ENCODE data around the gene MAK.

Gene MAK

DNA sequence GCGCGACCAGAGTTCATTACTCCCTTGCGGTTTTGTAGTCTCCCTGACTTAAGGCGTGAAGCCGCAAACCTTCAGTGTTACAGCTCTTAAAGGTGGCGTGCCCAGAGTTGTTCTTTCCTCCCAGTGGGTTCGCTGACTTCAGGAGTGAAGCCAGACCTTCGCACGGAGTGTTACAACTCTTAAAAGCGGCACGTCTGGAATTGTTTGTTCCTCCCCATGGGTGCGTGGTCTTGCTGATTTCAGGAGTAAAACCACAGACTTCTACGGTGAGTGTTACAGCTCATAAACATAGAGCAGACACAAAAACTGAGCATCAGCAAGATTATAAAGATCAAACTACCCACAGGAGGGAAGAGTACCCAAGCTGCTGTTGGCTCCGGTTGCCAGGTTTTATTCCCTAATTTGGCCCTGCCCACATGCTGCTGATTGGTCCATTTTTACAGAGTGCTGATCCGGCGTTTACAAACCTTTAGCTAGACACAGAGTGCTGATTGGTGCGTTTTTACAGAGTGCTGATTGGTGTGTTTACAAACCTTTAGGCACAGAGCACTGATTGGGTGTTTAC, 105.1 kb downstream of the MAK start:
- Histone ChIP-seq H3K23ac (ENCODE audit: low read depth, low read length, poor library complexity) (no peak overlapping the region), H3K4me1 (ENCODE audit: control insufficient read depth in 2 of 2, insufficient read depth in 1 of 2, low read depth in 1 of 2, low read length in 2 of 2) (no peaks in the 10 kb centered on the region), H3K79me1 (ENCODE audit: low read depth, low read length) (peaks cover 2% of the 10 kb centered on the region), H2AFZ (ENCODE audit: low read length) (no peak overlapping the region), H2BK12ac (ENCODE audit: low read length) (no peak overlapping the region), H2BK120ac (ENCODE audit: low read depth, low read length) (no peak overlapping the region), H2AK5ac (ENCODE audit: low read depth, low read length) (no peak overlapping the region), H3K27ac (replicated peaks; ENCODE audit: low read length) (no peak overlapping the region), H4K8ac (ENCODE audit: low read depth, low read length) (no peak overlapping the region), H3K4ac (ENCODE audit: low read length) (no peak overlapping the region), H2BK5ac (ENCODE audit: low read length) (no peak overlapping the region), H3K27me3 (ENCODE audit: control insufficient read depth in 3 of 3, insufficient read depth in 3 of 3, low read depth in 1 of 3, low read length in 3 of 3) (no peaks in the 10 kb centered on the region), H3K4me2 (ENCODE audit: insufficient read depth, low read length, poor library complexity, severe bottlenecking) (no peak overlapping the region), H3K36me3 (replicated peaks in 1 of 2; ENCODE audit: control insufficient read depth in 2 of 2, insufficient read depth in 2 of 2, low read length in 2 of 2) (peaks cover 13 to 56% of the 10 kb centered on the region in 2 donors), H3K4me3 (ENCODE audit: low read length in 2 of 2) (no peak overlapping the region), H4K91ac (ENCODE audit: low read depth, low read length, poor library complexity) (no peak overlapping the region), H3K9me3 (replicated peaks in 1 of 2; ENCODE audit: control insufficient read depth in 2 of 2, insufficient read depth in 1 of 2, low read depth in 1 of 2, low read length in 2 of 2) (no peaks in the 10 kb centered on the region), H3K14ac (ENCODE audit: low read length) (no peak overlapping the region), H3K9ac (ENCODE audit: low read depth, low read length, poor library complexity) (no peak overlapping the region), H3K18ac (ENCODE audit: low read length) (no peak overlapping the region), H2BK15ac (ENCODE audit: low read length) (no peak overlapping the region)
- no CpG with 5 or more reads among the region's 17 CpGs for WGBS, 2 donors (ENCODE audit: extremely low coverage in 2 of 2, insufficient read length in 2 of 2, insufficient replicate concordance in 1 of 2)
- no peak for DNase-seq (ENCODE audit: low spot score)

DNA sequence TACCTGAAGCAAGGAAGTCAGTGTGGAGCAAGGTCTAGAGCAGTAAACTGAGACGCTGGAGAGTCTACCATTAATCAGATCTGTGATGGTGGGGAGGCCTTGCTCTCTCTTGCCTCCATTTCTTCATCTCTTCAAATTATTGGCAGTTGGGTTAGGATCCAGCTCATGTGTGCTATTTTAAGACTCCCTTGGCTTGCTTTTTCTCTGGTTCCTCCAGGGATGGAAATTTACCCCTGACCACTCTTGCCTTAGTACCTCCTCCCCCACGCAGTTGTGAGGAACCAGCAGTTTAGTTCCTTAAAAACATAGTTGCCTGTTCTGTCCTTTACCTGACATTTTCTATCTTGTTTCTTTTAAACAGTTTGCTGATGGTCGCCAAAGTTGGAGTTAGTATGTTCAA, 108.1 kb downstream of the MAK start:
- Histone ChIP-seq H3K23ac (ENCODE audit: low read depth, low read length, poor library complexity) (no peak overlapping the region), H3K4me3 (ENCODE audit: low read length in 2 of 2) (no peak overlapping the region), H3K14ac (ENCODE audit: low read length) (no peak overlapping the region), H3K18ac (ENCODE audit: low read length) (no peak overlapping the region), H2BK120ac (ENCODE audit: low read depth, low read length) (no peak overlapping the region), H2BK15ac (ENCODE audit: low read length) (no peak overlapping the region), H3K27ac (replicated peaks; ENCODE audit: low read length) (no peak overlapping the region), H2AK5ac (ENCODE audit: low read depth, low read length) (no peak overlapping the region), H3K9ac (ENCODE audit: low read depth, low read length, poor library complexity) (no peak overlapping the region), H3K4me1 (ENCODE audit: control insufficient read depth in 2 of 2, insufficient read depth in 1 of 2, low read depth in 1 of 2, low read length in 2 of 2) (no peaks in the 10 kb centered on the region), H4K8ac (ENCODE audit: low read depth, low read length) (no peak overlapping the region), H4K91ac (ENCODE audit: low read depth, low read length, poor library complexity) (no peak overlapping the region), H3K36me3 (replicated peaks in 1 of 2; ENCODE audit: control insufficient read depth in 2 of 2, insufficient read depth in 2 of 2, low read length in 2 of 2) (peaks cover 23 to 77% of the 10 kb centered on the region in 2 donors), H3K79me1 (ENCODE audit: low read depth, low read length) (peaks cover 7% of the 10 kb centered on the region), H3K4me2 (ENCODE audit: insufficient read depth, low read length, poor library complexity, severe bottlenecking) (no peak overlapping the region), H2AFZ (ENCODE audit: low read length) (no peak overlapping the region), H3K9me3 (replicated peaks in 1 of 2; ENCODE audit: control insufficient read depth in 2 of 2, insufficient read depth in 1 of 2, low read depth in 1 of 2, low read length in 2 of 2) (no peaks in the 10 kb centered on the region), H2BK12ac (ENCODE audit: low read length) (no peak overlapping the region), H3K4ac (ENCODE audit: low read length) (no peak overlapping the region), H2BK5ac (ENCODE audit: low read length) (no peak overlapping the region), H3K27me3 (ENCODE audit: control insufficient read depth in 3 of 3, insufficient read depth in 3 of 3, low read depth in 1 of 3, low read length in 3 of 3) (no peaks in the 10 kb centered on the region)
- no CpG with 5 or more reads among the region's 3 CpGs for WGBS, 2 donors (ENCODE audit: extremely low coverage in 2 of 2, insufficient read length in 2 of 2, insufficient replicate concordance in 1 of 2)
- no peak for DNase-seq (ENCODE audit: low spot score)

DNA sequence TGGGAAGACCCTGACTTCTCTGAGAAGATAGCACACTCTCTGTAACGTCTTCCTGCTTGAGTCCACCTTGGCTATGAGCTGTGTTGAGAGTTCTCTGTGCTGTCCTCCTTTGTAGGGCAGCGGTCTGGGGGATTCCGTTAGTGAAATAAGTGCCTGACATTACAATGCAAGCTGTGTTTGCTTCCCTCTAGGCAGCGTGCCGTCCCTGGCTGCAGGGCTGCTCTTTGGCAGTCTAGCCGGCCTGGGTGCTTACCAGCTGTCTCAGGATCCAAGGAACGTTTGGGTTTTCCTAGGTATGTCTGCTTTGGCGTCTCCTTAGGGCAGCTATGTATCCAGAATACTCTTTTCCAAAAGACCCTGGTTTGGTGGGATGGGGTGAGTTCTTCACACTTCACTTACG, 112.6 kb downstream of the MAK start:
- no peak overlapping the region for H2AK5ac ChIP-seq (ENCODE audit: low read depth, low read length)
- no peak overlapping the region for H4K91ac ChIP-seq (ENCODE audit: low read depth, low read length, poor library complexity)
- WGBS, 2 donors (ENCODE audit: extremely low coverage in 2 of 2, insufficient read length in 2 of 2, insufficient replicate concordance in 1 of 2) = no CpG with 5 or more reads among the region's 9 CpGs
- no peak overlapping the region for H2BK120ac ChIP-seq (ENCODE audit: low read depth, low read length)
- no peak overlapping the region for H2AFZ ChIP-seq (ENCODE audit: low read length)
- H3K27me3 ChIP-seq (ENCODE audit: control insufficient read depth in 3 of 3, insufficient read depth in 3 of 3, low read depth in 1 of 3, low read length in 3 of 3) = no peaks in the 10 kb centered on the region
- no peak overlapping the region for H2BK12ac ChIP-seq (ENCODE audit: low read length)
- H3K18ac ChIP-seq (ENCODE audit: low read length) = no peak overlapping the region
- peaks cover 15 to 59% of the 10 kb centered on the region in 2 donors for H3K36me3 ChIP-seq (replicated peaks in 1 of 2; ENCODE audit: control insufficient read depth in 2 of 2, insufficient read depth in 2 of 2, low read length in 2 of 2)
- peaks cover 7 to 15% of the 10 kb centered on the region in 2 donors for H3K4me1 ChIP-seq (ENCODE audit: control insufficient read depth in 2 of 2, insufficient read depth in 1 of 2, low read depth in 1 of 2, low read length in 2 of 2)
- no peak overlapping the region for H3K4ac ChIP-seq (ENCODE audit: low read length)
- no peak overlapping the region for H3K14ac ChIP-seq (ENCODE audit: low read length)
- no peak overlapping the region for H2BK5ac ChIP-seq (ENCODE audit: low read length)
- no peak overlapping the region for H3K4me2 ChIP-seq (ENCODE audit: insufficient read depth, low read length, poor library complexity, severe bottlenecking)
- no peak overlapping the region for H3K9ac ChIP-seq (ENCODE audit: low read depth, low read length, poor library complexity)
- no peaks in the 10 kb centered on the region for H3K9me3 ChIP-seq (replicated peaks in 1 of 2; ENCODE audit: control insufficient read depth in 2 of 2, insufficient read depth in 1 of 2, low read depth in 1 of 2, low read length in 2 of 2)
- no peak overlapping the region for H3K4me3 ChIP-seq (ENCODE audit: low read length in 2 of 2)
- no peak overlapping the region for H4K8ac ChIP-seq (ENCODE audit: low read depth, low read length)
- no peak overlapping the region for H3K23ac ChIP-seq (ENCODE audit: low read depth, low read length, poor library complexity)
- H3K79me1 ChIP-seq (ENCODE audit: low read depth, low read length) = peaks cover 8% of the 10 kb centered on the region
- DNase-seq (ENCODE audit: low spot score) = no peak
- peak overlapping the region; percentile 11 for H3K27ac ChIP-seq (replicated peaks; ENCODE audit: low read length)
- H2BK15ac ChIP-seq (ENCODE audit: low read length) = no peak overlapping the region

DNA sequence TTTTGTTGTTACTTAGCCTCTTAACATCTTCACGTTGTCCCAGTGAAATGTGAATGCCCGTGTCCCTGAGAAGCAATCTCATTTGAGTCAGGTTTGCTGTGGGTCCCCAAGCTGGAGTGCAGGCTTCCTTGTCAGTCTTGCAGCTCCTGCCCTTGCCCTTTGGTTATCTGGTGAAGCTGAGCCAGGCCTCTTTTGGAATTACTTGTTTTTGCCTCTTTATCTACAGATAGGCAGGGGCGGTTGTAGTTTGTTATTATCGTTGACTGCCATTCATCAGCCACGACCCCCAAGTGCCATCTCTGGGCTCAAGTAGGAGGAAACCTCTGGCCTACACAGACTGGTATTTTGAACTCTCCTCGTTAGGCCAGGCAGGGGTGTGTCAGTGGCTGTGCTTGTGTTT, 113.3 kb downstream of the MAK start:
- H3K36me3 ChIP-seq (replicated peaks in 1 of 2; ENCODE audit: control insufficient read depth in 2 of 2, insufficient read depth in 2 of 2, low read length in 2 of 2) = peaks cover 11 to 52% of the 10 kb centered on the region in 2 donors
- no peak overlapping the region for H3K4me2 ChIP-seq (ENCODE audit: insufficient read depth, low read length, poor library complexity, severe bottlenecking)
- no peak overlapping the region for H2AK5ac ChIP-seq (ENCODE audit: low read depth, low read length)
- peaks cover 8% of the 10 kb centered on the region for H3K79me1 ChIP-seq (ENCODE audit: low read depth, low read length)
- no peak overlapping the region for H3K18ac ChIP-seq (ENCODE audit: low read length)
- no CpG with 5 or more reads among the region's 6 CpGs for WGBS, 2 donors (ENCODE audit: extremely low coverage in 2 of 2, insufficient read length in 2 of 2, insufficient replicate concordance in 1 of 2)
- no peak overlapping the region for H2BK12ac ChIP-seq (ENCODE audit: low read length)
- H4K91ac ChIP-seq (ENCODE audit: low read depth, low read length, poor library complexity) = no peak overlapping the region
- H2BK15ac ChIP-seq (ENCODE audit: low read length) = no peak overlapping the region
- no peak overlapping the region for H2BK5ac ChIP-seq (ENCODE audit: low read length)
- H3K14ac ChIP-seq (ENCODE audit: low read length) = no peak overlapping the region
- H2BK120ac ChIP-seq (ENCODE audit: low read depth, low read length) = no peak overlapping the region
- no peaks in the 10 kb centered on the region for H3K9me3 ChIP-seq (replicated peaks in 1 of 2; ENCODE audit: control insufficient read depth in 2 of 2, insufficient read depth in 1 of 2, low read depth in 1 of 2, low read length in 2 of 2)
- H3K9ac ChIP-seq (ENCODE audit: low read depth, low read length, poor library complexity) = no peak overlapping the region
- H4K8ac ChIP-seq (ENCODE audit: low read depth, low read length) = no peak overlapping the region
- H3K27me3 ChIP-seq (ENCODE audit: control insufficient read depth in 3 of 3, insufficient read depth in 3 of 3, low read depth in 1 of 3, low read length in 3 of 3) = no peaks in the 10 kb centered on the region
- no peak overlapping the region for H3K4ac ChIP-seq (ENCODE audit: low read length)
- no peak for DNase-seq (ENCODE audit: low spot score)
- H3K27ac ChIP-seq (replicated peaks; ENCODE audit: low read length) = peak overlapping the region; percentile 52
- peaks cover 7 to 15% of the 10 kb centered on the region in 2 donors for H3K4me1 ChIP-seq (ENCODE audit: control insufficient read depth in 2 of 2, insufficient read depth in 1 of 2, low read depth in 1 of 2, low read length in 2 of 2)
- no peak overlapping the region for H3K23ac ChIP-seq (ENCODE audit: low read depth, low read length, poor library complexity)
- H2AFZ ChIP-seq (ENCODE audit: low read length) = no peak overlapping the region
- no peak overlapping the region for H3K4me3 ChIP-seq (ENCODE audit: low read length in 2 of 2)

All from neuronal stem cell (in vitro differentiated cells).